HG02885 (cell line): ENCODE results near the gene ZKSCAN3.
"Not testable (repeated sequence)": the region's sequence is repeated elsewhere in the genome, so short reads cannot be mapped to it uniquely, and the experiment has no call there.

Experiments
- ATAC-seq: cut with Tn5 transposase; IDR thresholded peaks from one replicate; pipeline ENCODE4 v1.9.1; 2021; ENCODE audit warnings: mild to moderate bottlenecking; ENCODE audit not compliant: unreplicated experiment, poor library complexity

Gene ZKSCAN3

DNA sequence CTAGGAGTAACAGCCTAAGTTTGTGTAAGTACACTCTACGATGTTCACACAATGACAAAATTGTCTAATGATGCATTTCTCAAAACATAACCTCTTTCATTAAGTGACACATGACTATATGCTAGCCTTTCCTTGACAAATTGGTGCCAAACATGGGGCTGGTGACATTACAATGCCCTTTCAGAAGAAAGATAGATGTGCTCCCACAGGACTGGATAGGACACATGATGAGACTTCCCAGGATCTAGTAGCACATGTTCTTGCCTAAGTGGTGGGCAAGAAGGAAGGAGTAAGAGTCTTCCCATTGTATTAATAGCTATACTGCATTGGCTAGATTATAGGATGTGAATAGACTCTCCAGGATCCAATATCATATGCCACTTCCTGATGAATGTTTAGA is 21.5 kb downstream of the ZKSCAN3 start:
- no peak for ATAC-seq

DNA sequence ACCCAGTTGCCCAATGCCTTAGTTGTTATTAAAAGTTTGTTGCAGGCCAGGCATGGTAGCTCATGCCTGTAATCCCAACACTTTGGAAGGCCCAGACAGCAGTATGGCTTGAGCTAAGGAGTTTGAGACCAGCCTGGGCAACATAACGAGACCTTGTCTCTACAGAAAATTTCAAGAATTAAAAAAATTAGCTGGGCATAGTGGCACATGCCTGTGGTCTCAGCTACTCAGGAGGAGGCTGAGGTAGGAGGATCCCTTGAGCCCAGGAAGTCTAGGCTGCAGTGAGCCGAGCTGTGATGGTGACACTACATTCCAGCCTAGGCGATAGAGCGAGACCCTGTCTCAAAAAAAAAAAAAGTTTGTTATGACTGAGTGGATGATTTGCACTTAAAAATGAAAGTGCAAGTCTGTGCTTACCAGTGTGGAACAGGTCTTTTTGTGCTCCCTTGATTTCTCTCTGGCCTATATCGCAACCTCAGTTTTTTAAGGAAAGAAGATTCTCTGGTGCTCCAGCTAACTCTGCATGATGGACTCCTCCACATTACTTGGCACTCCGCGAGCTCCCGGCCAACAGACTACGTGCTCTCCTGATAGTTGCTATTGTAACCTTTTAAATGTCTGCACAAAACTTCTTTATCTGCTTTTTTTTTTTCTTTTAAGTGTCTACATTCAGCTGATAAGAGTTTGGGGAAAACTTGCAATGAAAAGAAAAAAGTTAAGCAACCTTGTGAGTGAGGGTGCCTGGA is 22.1 kb downstream of the ZKSCAN3 start:
- peak; percentile 75 for ATAC-seq

DNA sequence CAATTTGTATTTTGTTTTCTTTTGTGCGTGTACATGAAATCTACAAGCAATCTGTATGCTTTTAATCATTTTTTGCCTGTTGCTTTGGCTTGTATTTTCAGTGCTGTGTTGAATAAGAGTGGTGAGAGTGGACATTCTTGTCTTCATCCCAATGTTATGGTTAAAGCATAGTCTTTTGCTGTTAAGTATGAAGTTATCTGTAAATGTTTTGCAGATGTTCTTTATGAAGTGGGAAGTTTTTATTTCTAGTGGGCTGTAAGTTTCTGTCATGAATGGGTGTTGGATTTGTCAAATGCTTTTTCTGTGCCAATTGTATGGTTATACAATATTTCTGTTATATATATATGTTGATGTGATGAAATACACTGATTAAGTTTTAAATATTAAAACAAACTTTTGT is 24.2 kb downstream of the ZKSCAN3 start:
- no peak for ATAC-seq

DNA sequence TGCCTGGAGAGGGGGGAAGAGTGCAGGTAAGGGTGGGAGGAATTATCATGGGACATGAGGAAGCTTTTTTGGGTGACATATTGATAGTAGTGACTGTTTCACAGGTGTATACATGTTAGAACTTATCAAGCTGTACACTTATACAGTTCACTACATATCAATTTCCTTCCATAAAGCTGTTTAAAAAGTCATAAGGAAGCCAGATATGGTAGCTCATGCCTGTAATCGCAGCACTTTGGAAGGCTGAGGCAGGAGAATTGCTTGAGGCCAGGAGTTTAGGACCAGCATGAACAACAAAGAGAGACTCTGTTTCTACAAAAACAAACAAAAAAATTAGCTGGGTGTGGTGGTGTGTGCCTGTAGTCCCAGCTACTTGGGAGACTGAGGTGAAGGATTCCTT is 28.1 kb downstream of the ZKSCAN3 start:
- ATAC-seq, result no peak

DNA sequence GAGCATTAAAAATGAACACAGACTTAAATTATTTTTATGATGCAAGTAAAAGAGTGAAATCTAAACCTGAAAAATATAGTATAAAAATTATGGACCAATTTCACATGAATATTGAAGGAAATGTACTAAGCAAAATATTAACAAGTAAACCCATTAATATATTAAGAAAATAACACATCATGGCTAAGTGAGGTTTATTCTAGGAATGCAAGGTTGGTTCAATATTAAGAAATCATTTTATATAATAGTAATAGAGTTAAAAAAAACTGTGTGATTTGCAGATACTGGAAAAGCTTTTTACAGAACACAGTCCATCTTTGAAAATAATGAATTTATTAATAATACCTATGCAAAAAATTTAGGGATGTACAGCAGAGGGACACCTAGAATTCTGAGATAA is 28.9 kb downstream of the ZKSCAN3 start:
- no peak for ATAC-seq

DNA sequence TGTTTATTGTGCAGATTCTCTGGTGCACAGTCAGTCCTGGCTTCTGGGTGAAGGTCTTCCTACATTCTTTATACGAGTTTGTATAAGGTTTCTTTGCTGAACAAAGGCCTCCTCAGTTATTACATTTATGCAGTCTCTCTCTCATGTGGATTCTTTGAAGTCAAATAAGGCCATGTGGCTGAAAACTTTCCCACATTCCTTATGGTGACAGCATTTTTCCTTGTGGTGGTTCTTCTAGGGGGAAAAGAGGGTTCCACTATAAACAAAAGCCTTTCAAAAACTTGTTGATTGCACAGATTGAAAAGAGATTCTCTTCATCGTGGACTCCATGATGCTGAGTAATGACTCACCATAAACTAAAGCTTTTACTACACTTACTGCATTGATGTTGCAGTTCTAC is 30.6 kb downstream of the ZKSCAN3 start:
- no peak for ATAC-seq

DNA sequence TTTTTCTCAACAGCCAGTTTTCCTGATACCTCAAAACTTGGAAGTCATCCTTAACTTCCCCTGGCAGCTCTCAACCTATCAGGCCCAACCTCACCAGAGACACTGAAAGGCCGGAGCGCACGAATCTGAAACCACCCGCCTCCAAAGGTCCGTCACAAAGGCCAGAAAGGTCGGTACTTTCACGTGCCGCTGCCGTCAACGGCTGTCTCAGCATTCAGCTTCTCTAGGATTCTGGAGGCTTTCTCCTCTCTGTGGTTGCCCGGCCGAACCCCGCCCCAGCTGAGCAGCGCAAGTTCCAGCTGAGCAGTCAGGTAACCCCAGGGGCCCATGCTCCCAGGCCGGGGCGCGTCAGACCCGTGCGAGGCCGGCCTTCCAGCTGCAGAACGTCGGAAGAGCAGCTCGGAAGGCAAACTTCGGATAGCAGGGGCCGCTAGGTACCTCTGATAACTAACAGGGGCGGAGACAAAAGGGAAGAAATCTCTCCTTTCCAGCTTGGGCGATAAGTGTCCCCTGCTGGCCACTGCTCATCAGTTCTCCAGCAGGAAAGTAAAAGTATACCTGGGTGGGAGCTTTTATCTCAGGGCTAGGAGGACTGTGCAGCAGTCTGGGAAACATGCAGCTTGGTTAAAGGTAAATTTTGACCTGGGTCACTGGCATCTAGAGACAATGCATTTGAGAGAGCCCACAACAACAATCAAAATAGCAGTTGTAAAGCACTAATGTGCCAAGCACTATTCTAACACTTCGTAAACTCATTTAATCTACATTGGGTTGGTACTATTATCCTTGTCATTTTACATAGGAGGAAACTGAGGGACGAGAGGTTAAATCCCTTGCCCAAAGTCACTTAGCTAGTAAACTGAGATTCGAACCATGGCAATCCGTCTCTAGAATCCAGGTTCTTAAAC is 33.7 kb downstream of the ZKSCAN3 start:
- ATAC-seq, result peak; percentile 80

DNA sequence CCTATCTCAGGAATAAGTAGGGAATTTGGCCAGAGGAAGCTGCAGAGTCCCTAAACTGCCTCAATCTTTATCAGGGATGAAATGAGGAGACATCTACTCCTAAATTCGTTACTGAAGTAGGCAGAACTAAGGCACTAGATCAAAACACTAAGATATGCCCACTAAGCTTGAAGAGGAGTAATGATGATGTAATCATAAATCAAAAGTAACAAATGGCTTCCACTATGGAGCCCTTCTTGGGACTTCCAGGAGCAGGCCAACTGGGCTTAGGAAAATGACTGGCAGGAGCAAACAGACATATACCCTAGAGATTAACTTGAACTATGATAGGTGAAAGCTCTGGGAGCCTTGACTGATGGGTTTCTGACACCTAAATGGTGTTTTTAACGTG is 34.4 kb downstream of the ZKSCAN3 start:
- ATAC-seq, result no peak

DNA sequence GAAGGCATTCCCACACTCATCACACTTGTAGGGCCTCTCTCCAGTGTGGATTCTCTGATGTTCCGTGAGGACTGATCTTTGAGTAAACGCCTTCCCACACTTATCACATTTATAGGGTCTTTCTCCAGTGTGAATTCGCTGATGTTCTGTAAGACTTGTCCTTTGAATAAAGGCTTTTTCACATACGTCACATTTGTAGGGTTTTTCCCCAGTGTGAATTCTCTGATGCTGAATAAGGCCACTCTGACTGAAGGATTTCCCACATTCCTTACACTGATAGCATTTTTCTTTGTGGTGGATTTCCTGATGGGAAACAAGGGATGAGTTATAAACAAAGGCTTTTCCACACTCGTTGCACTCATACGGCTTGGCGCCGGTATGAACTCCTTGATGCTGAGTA is 40.9 kb downstream of the ZKSCAN3 start:
- ATAC-seq, result no peak

DNA sequence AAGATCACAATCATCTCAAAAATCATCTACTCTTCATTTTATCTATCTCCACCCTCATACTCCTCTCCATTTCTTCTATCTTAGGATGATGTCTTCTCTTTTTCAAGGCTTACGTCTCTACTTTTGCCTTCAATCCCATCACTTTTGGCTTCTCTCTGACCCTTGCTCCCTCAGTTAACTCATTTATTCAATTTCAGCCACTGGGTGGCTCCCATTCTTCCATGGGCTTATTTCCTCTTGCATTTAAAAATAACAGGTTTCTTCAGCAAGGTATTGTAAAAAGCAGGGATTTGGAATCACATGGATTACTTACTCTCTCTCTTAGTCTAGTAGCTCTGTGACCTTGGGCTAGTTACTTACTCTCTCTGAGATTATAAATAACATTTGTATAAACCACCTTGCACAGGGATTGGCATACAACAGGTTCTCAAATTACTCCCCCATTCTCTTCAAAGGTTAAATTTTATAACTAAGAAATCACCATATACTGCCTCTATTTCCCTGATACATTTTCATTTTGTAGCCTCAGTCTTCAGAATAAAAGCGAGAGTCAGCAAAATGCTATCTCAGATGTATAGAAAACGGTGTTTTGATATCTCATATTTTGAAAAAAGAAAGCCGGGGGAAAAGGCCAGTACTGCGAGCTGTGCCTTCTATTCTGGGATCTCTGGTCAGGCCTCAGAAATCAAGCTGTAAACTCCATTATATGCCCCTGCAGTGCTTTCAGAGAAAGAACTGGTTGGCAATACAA is 44.3 kb downstream of the ZKSCAN3 start:
- ATAC-seq, result no peak

DNA sequence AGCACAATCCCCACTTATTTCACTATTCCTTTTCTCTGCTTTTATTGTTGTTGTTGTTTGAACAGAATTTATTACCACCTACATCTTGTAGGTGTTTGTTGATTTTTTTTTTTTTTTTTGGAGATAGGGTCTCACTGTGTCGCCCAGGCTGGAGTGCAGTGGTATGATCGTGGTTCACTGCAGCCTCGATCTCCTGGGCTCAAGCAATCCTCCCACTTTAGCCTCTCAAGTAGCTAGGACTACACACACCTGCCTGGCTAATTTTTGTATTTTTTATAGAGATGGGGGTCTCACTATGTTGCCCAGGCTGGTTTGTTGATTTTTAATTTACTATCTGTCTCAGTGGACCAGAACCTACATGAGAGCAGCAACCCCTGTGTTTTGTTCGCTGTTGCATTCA is 46.2 kb downstream of the ZKSCAN3 start:
- ATAC-seq, result no peak

DNA sequence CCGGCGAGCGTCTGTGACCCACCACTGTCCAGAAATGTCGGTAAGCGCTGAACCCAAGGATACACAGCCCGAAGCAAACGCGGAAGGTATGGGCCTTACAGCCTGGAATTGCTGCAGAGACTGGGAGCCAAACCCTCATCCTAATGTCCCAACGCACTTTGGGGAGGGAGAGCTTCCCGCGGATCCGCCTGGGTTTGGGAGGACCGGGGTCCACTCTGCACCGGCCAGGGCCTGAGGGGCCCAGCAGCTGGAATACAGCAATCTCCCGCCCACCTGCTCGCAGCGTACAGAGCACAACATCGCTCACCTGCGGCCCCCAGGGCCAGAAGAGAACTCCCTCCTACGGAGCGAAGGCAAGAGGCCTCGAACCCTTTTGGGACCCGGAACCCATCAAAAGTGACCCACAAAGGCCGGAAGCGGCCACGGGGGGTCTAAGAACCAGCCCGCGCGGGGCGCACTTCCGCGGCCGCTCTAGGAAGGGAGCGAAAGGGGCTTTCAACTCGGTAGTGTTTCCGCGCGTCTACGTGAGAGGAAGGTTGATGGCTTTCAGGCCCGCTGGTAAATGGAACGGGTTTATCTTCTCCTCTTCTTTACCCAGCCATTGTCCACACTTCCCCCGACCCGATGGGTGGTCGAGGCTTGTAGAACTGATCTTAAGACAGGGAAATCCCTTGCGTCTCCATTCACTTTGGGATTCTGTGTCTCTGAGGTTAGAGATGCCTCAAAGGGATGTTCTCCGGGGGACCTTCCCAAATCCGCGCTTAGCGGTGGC is 49.8 kb downstream of the ZKSCAN3 start, which contains the start of gene ZSCAN12:
Gene ZSCAN12, minus strand, starts transcription at position 398 of the 772 bp plus-strand sequence. CDS start 1,342 bp downstream, outside the sequence.
- ATAC-seq, result peak; percentile 83

DNA sequence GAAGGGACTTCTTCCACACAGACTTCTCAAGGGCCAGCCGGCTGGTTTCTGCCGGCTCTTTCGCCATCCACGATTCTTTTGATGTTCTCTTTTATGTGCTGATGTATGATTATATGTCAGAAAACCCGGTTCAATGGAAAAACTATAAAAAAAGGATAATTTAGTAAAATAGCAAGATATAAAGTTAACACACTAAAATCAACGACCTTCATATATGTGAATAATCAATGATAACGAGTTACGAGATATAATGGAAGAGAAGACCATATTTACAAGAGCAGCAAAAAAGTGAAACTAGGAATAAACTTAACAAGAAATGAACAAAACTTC is 50.3 kb downstream of the ZKSCAN3 start:
- ATAC-seq, result no peak

DNA sequence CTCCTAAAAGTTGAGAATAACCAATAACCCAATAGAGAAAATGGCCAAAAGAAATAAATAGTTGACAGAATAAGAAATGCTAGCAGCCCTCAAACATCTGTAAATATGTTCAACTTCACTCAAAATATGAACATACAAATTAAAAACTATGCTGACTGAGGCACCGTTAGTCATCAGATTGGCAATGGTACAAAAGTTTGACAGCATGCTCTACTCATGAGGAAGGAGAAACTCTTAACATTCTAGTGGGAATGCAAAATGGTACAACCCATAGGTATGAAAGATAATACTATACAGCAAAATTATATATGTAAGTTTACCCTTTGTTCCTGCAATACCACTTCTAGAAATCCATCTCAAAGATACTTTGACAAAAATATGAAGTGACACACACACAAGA is 51.4 kb downstream of the ZKSCAN3 start:
- no peak for ATAC-seq

DNA sequence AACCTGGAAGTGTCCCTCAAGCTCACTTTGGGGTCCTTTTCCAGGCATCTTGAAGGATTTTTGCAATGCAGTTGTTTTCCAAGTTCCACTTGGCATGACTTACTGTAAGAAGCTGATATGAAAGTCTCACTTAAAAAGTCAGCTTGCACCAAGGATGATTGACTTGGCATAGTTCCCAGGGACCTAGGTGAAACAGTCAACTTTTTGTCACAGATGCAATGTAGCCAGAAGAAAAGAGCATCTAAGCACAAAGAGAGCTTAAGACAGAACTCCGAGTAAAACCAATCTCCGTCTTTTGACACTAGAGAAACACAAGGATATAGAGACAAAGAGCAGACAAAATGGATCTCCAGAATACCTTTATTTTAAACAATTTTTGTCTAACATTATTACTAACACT is 52.5 kb downstream of the ZKSCAN3 start:
- ATAC-seq, result no peak

DNA sequence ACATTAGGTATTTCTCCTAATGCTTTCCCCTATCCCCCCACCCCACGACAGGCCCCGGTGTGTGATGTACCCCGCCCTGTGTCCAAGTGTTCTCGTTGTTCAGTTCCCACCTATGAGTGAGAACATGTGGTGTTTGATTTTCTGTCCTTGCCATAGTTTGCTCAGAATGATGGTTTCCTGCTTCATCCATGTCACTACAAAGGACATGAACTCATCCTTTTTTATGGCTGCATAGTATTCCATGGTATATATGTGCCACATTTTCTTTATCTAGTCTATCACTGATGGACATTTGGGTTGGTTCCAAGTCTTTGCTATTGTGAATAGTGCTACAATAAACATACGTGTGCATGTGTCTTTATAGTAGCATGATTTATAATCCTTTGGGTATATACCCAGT is 54.2 kb downstream of the ZKSCAN3 start:
- ATAC-seq, result not testable (repeated sequence)

DNA sequence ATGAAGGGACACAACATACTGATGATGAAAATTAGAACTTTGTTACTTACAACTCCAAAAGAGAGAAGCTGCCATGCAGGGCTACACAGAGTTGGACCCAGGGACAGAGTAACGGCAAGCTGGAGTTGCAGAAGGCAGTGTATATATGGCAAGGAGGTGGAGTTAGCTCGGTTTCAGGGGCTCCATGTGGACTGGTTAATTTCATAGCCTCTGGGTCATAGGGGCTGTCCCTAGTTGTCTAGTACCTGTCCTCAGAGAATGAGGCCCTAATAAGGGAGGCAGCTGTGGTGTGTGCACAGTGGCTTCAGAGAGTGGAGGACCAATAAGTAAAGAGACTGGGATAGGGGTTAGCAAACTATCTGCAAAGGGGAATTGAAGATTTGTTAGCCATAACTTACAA is 57.7 kb downstream of the ZKSCAN3 start:
- ATAC-seq, result no peak

DNA sequence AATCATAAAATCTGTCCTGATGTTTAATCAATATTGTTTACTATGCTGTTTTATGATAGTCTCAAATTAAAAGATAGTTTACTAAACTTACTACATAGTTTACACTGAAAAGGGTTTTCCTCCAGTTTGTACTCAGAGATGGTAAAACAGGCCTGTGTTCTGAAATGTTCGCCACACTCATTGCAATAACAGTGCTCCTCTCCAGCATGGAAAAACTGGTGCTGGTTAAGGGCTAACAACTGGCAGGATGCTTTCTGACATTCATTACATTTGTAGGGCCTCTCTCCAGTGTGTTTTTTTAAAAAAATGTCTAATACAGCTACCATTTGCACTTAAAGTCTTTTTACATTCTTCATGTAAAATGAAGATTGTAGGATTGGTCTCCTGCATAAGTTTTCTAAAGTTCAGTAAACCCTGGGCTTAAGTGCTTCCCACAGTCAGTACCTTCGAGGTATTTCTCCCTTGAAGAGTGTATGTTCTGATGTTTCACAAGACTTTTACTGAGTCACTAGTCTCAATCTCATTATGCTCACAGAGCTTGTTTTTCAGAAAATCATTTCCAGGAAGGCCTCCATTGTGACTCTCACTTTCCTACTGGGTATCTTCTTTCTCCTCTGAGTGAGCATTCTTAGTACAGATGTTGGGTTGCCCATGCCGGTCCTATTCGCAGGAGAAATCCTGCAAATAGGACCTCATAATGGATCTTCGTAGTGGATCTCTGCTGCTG is 58.5 kb downstream of the ZKSCAN3 start:
- ATAC-seq, result no peak

DNA sequence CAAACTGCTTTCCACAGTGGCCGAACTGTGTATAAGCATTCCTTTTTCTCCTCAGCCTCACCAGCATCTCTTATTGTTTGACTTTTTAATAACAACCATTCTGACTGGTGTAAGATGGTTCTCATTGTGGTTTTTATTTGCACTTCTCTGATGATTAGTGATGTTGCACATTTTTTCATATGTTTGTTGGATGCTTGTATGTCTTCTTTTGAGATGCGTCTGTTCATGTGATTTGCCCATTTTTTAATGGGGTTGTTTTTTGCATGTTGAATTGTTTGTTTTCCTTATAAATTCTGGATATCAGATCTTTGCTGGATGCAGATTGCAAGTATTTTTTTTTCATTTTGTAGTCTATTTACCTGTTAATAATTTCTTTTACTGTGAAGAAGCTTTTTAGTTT is 61.0 kb downstream of the ZKSCAN3 start:
- no peak for ATAC-seq

DNA sequence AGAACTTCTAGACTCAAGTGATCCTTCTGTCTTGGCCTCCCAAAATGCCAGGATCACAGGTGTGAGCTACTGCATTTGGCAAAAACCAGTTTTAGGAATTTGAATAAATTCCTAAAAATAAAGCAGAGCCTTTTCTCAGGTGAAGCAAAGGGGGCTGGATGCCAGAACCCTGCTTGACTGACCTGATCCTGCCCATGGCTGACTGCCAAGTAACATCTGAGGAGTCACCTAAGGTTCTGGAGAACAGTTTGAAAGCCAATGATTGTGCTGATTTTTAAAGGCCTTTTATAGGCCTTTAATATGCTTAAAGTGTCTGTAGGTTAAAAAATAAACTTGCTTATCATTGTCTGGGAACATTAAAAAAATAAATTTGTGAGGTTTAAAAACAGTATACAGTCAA is 63.9 kb downstream of the ZKSCAN3 start:
- ATAC-seq, result no peak
